K562 (cell line): Measurements from ENCODE around the gene SIRPA. TPM values are rescaled to one million over a fixed set of nuclear protein-coding genes. Genes with fewer than 3 reads are reported as not detected.

Experiments
- ATAC-seq: fragments of 200-7000 bp; cut with Tn5 transposase; 3 replicates; pipeline ENCODE4 v1.9.1; 2020; ENCODE audit warnings: moderate library complexity
- BruUV-seq: library from RNA; stranded (reverse); fragments of 400-500 nt; replicated peaks from 2 replicates; lab custom pipeline; 2021; lab: Mats Ljungman, UMichigan
- CTCF ChIA-PET: fragments of 300-600 bp; formaldehyde crosslinking; extraction: SDS; loops from one replicate; lab custom pipeline; 2021; ENCODE audit warnings: low intra/inter-chr PET ratio; lab: Yijun Ruan, JAX
- POLR2A ChIA-PET: fragments of 300-600, 350-650 bp; sonication (Branson Sonifier 250); formaldehyde crosslinking; extraction: SDS; loops from one replicate; lab custom pipeline; 2021; ENCODE audit warnings: antibody characterized with exemption, inconsistent platforms; lab: Yijun Ruan, JAX
- DNase-seq, 4 experiments: peaks; one replicate each; pipeline versions ENCODE4 v3.0.0 to v3.0.0-alpha.2; 2011 to 2018; ENCODE audit warnings: low spot score in 3 of 4, mixed read lengths in 3 of 4; ENCODE audit errors: extremely low read depth in 1 of 4
- FAIRE-seq: peaks from 2 replicates; lab custom pipeline; 2011; peaks lifted over from hg19 to GRCh38; lab: Jason Lieb, UNC
- H2AFZ ChIP-seq: 2 replicates; pipeline ENCODE4 v1.6.0; 2011; ENCODE audit warnings: low read depth, low read length, control low read depth, inconsistent platforms
- H3K27ac ChIP-seq: fragments of 200-600 bp; 3 replicates; pipeline ENCODE4 v1.8.0; 2011; ENCODE audit warnings: low read depth, mild to moderate bottlenecking, control low read depth, inconsistent platforms, low read length, moderate library complexity, mixed read lengths; ENCODE audit errors: extremely low read depth
- H3K27me3 ChIP-seq, 2 experiments: fragments of 300-600 bp in 1 of 2; 2 replicates in 1 of 2; 3 replicates in 1 of 2; pipeline versions ENCODE4 v1.6.0 to v1.8.0; 2011; ENCODE audit warnings: inconsistent platforms in 2 of 2, low read length in 2 of 2, mild to moderate bottlenecking in 1 of 2, mixed read lengths in 1 of 2, moderate library complexity in 1 of 2; ENCODE audit not compliant: control insufficient read depth in 2 of 2, insufficient read depth in 2 of 2
- H3K36me3 ChIP-seq: fragments of 300-600 bp; 3 replicates; pipeline ENCODE4 v1.8.0; 2011; ENCODE audit warnings: mild to moderate bottlenecking, low read length, inconsistent platforms; ENCODE audit not compliant: control insufficient read depth, insufficient read depth
- H3K4me1 ChIP-seq, 2 experiments: fragments of 200-600 bp in 1 of 2; replicated peaks in 1 of 2; 2 replicates in 1 of 2; 3 replicates in 1 of 2; pipeline versions ENCODE4 v1.5.1 to v1.8.0; 2011; ENCODE audit warnings: inconsistent platforms in 2 of 2, low read length in 2 of 2, mild to moderate bottlenecking in 1 of 2, mixed read lengths in 1 of 2, moderate library complexity in 1 of 2; ENCODE audit not compliant: control insufficient read depth in 2 of 2, insufficient read depth in 2 of 2
- H3K4me2 ChIP-seq: 2 replicates; pipeline ENCODE4 v1.6.1; 2011; ENCODE audit warnings: low read length, control low read depth, inconsistent platforms, mixed read lengths; ENCODE audit not compliant: insufficient read depth
- H3K4me3 ChIP-seq: fragments of 200-600 bp; sonication (generic), shearing (Covaris generic); 2 replicates; pipeline ENCODE4 v1.5.1; 2016; ENCODE audit warnings: control low read depth, inconsistent platforms
- H3K79me2 ChIP-seq: fragments of 200-600 bp; 3 replicates; pipeline ENCODE4 v1.8.0; 2011; ENCODE audit warnings: low read length, inconsistent platforms; ENCODE audit not compliant: control insufficient read depth, insufficient read depth
- H3K9ac ChIP-seq, 2 experiments: 2 replicates each; pipeline versions ENCODE4 v1.6.0 to v1.6.1; 2011; ENCODE audit warnings: low read depth in 2 of 2, low read length in 2 of 2, control low read depth in 1 of 2, inconsistent platforms in 1 of 2, mild to moderate bottlenecking in 1 of 2, mixed read lengths in 1 of 2; ENCODE audit not compliant: insufficient read depth in 1 of 2
- H3K9me1 ChIP-seq: one replicate; pipeline ENCODE4 v1.6.0; 2011; ENCODE audit warnings: inconsistent platforms, mild to moderate bottlenecking, low read length, moderate library complexity; ENCODE audit not compliant: control insufficient read depth, insufficient read depth
- H3K9me3 ChIP-seq: replicated peaks from 2 replicates; pipeline ENCODE4 v1.5.1; 2011; ENCODE audit warnings: low read depth, low read length, inconsistent platforms; ENCODE audit not compliant: control insufficient read depth, insufficient read depth
- H4K20me1 ChIP-seq: replicated peaks from 2 replicates; pipeline ENCODE4 v1.6.1; 2011; ENCODE audit warnings: low read length, inconsistent platforms, mixed read lengths; ENCODE audit not compliant: control insufficient read depth, insufficient read depth
- PHF8 ChIP-seq: fragments of 200-600 bp; sonication (generic); IDR thresholded peaks from 2 replicates; pipeline ENCODE4 v1.6.1; 2012; ENCODE audit warnings: mixed run types, mild to moderate bottlenecking, inconsistent platforms, low read length, moderate library complexity, borderline replicate concordance
- SLC30A9 ChIP-seq: fragments of 250-450 bp; sonication (Bioruptor Pico); IDR thresholded peaks from 2 replicates; pipeline ENCODE4 v1.8.0; 2022; ENCODE audit warnings: mild to moderate bottlenecking, moderate library complexity
- UBTF ChIP-seq, 2 experiments: IDR thresholded peaks; 2 replicates each; pipeline ENCODE4 v1.6.1; 2012; ENCODE audit warnings: improper control_type of control experiment in 2 of 2, low read depth in 2 of 2, low read length in 2 of 2, borderline replicate concordance in 1 of 2
- ZFX ChIP-seq: sonication (generic); formaldehyde crosslinking; IDR thresholded peaks from 2 replicates; pipeline ENCODE4 v1.8.0; 2022; ENCODE audit warnings: mild to moderate bottlenecking, missing genetic modification reagents, moderate library complexity
- WGBS: fragments of 100-300 bp; shearing (Covaris generic); methylation state at CpG from one replicate; pipeline ENCODE4 v1.1.6; 2016; ENCODE audit warnings: low coverage, mixed read lengths; ENCODE audit not compliant: insufficient coverage; ENCODE audit errors: missing lambda C conversion rate; 5-methylcytosine and 5-hydroxymethylcytosine counted together
- in situ Hi-C: fragments of 300-500 bp; cut with MboI; formaldehyde crosslinking; loops from 4 replicates; pipeline ENCODE4 v1.15.0; 2018; ENCODE audit warnings: inconsistent platforms, mixed read lengths
- intact Hi-C: fragments of 100-400 bp; cut with micrococcal nuclease; formaldehyde crosslinking; loops from 2 replicates; pipeline ENCODE4 v1.14.2; 2022
- polyA plus RNA-seq, 8 experiments: library from polyadenylated mRNA; depleted of rRNA in 4 of 8; stranded (reverse) in 5 of 8; unstranded in 3 of 8; fragments of >200 nt; fragmentation: Nextera tagmentation in 2 of 8; fragmentation: Illumina TruSeq in 1 of 8; extraction: Ambion mirVana in 2 of 8; extraction: Trizol in 1 of 8; gene quantifications; 2 replicates each; pipeline versions ENCODE4 v1.2.1 to v1.2.3, GENCODE V29; 2011 to 2014; ENCODE audit warnings: inconsistent platforms in 1 of 8, missing spikeins in 1 of 8
- total RNA-seq, 7 experiments: library from RNA; depleted of rRNA in 6 of 7; stranded (reverse); fragments of >200 nt in 6 of 7; fragmentation: Illumina TruSeq in 2 of 7; extraction: Trizol in 2 of 7; gene quantifications; 2 replicates each; pipeline versions ENCODE4 v1.2.1 to v1.2.3, GENCODE V29; 2011 to 2021; ENCODE audit warnings: low replicate concordance in 1 of 7

The SIRPA gene
- total and polyA plus RNA-seq, 9 of the 15 experiments (the other 6 are each of a cell fraction or from before 2014, with no cell fraction given): 0.01 to 0.40 (median 0.11) TPM; not detected in 2

DNA sequence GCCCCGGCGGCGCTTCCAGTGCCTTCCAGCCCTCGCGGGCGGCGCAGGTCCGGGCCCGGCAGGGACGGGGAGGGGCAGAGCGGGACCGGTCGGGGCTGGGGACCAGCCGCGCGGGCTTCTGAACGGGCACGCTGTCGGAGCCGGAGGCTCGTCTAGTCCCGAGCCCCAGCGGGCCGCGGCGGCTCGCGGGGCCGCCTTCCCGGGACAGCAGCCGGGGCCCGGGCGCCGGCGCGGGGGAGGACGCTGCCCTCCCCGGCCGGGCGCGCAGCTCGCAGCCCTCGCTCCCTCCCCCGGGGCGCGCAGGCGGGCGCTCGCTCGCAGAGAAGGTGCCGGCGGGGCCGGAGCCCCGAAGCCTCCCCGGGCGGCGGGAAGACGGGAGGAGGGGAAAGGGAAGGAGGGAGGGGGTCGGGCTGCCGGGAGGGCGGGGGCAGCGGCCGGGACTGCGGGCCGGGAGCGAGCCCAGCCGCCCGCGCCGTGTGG lies 696 bp upstream of the SIRPA start:
- POLR2A ChIA-PET: no interaction called here
- Histone ChIP-seq H3K9ac (no peak overlapping the region), H3K4me3 (no peak overlapping the region), H4K20me1 (no peaks in the 10 kb centered on the region), H3K4me2 (no peak overlapping the region), H3K27me3 (peaks cover 8 to 27% of the 10 kb centered on the region in 2 experiments; a peak in 4 of 5 replicates)
- peak; percentile 43; the same call in 1 of the 3 replicates for ATAC-seq
- intact Hi-C loops: no loop called here
- peak; percentile 46; the same call in 1 of the 2 replicates for TF ChIP-seq PHF8
- peak in 1 of 2 experiments; percentile 54; a peak in 1 of 4 replicates for TF ChIP-seq UBTF (IDR thresholded peaks at IDR 0.05; ENCODE audit: borderline replicate concordance in 1 of 2, low read depth in 2 of 2, low read length in 2 of 2)
- no peak for TF ChIP-seq SLC30A9
- peak; percentile 47 for TF ChIP-seq ZFX
- TF ChIP-seq, all 486 proteins: peak for 3
- Histone ChIP-seq H3K9me3 (no peaks in the 10 kb centered on the region), H2AFZ (no peak overlapping the region), H3K27ac (no peak overlapping the region), H3K4me1 (peaks cover 0 to 13% of the 10 kb centered on the region in 2 experiments; a peak in 2 of 5 replicates), H3K9me1 (no peaks in the 10 kb centered on the region), H3K36me3 (no peaks in the 10 kb centered on the region), H3K79me2 (no peaks in the 10 kb centered on the region)
- peak in 3 of 4 experiments; percentile 17 to 58 (median 53) for DNase-seq
- CTCF ChIA-PET: no interaction called here
- no TSS peak for BruUV-seq
- WGBS: no CpG with 5 or more reads among the region's 70 CpGs
- in situ Hi-C loops: no loop called here
- no peak for FAIRE-seq
